CD14-positive monocyte (primary cell): ENCODE measurements around the gene NSD2. TPM values are rescaled to one million over a fixed set of nuclear protein-coding genes. Genes with fewer than 3 reads are reported as not detected.

ENCODE experiments used
- DNase-seq, 3 donors: peaks; one replicate each; pipeline ENCODE4 v3.0.0-alpha.2; 2011 to 2022
- H2AFZ ChIP-seq: 2 replicates; pipeline ENCODE4 v1.6.0; 2012; ENCODE audit warnings: mild to moderate bottlenecking, low read depth, low read length, inconsistent platforms; ENCODE audit not compliant: insufficient read depth, poor library complexity, severe bottlenecking
- H3K27ac ChIP-seq, 2 donors: 1 replicate in 1 of 2; 2 replicates in 1 of 2; pipeline ENCODE4 v1.5.1; 2012 to 2013; ENCODE audit warnings: low read length in 2 of 2, control low read depth in 1 of 2, inconsistent platforms in 1 of 2, low read depth in 1 of 2, mild to moderate bottlenecking in 1 of 2
- H3K27me3 ChIP-seq, 2 donors: one replicate each; pipeline versions ENCODE4 v1.6.0 to v1.6.1; 2011 to 2013; ENCODE audit warnings: low read length in 2 of 2; ENCODE audit not compliant: control insufficient read depth in 2 of 2, insufficient read depth in 2 of 2
- H3K36me3 ChIP-seq, 2 donors: replicated peaks in 1 of 2; 1 replicate in 1 of 2; 2 replicates in 1 of 2; pipeline versions ENCODE4 v1.5.1 to v1.6.1; 2012 to 2013; ENCODE audit warnings: low read length in 2 of 2, control low read depth in 1 of 2, inconsistent platforms in 1 of 2, mild to moderate bottlenecking in 1 of 2; ENCODE audit not compliant: insufficient read depth in 2 of 2, control insufficient read depth in 1 of 2
- H3K4me1 ChIP-seq, 2 donors: 1 replicate in 1 of 2; 2 replicates in 1 of 2; pipeline versions ENCODE4 v1.5.1 to v1.6.1; 2012 to 2013; ENCODE audit warnings: low read length in 2 of 2, control low read depth in 1 of 2, inconsistent platforms in 1 of 2, mild to moderate bottlenecking in 1 of 2, moderate library complexity in 1 of 2; ENCODE audit not compliant: insufficient read depth in 2 of 2, control insufficient read depth in 1 of 2
- H3K4me2 ChIP-seq: replicated peaks from 2 replicates; pipeline ENCODE3; 2012; ENCODE audit warnings: low read length, moderate library complexity, mild to moderate bottlenecking; ENCODE audit not compliant: poor library complexity, severe bottlenecking; ENCODE audit errors: extremely low read depth
- H3K4me3 ChIP-seq, 3 experiments: fragments of 200-600 bp in 1 of 3; sonication (generic) in 1 of 3; replicated peaks in 1 of 3; 1 replicate in 2 of 3; 2 replicates in 1 of 3; pipeline ENCODE4 v1.5.1; 2011 to 2013; ENCODE audit warnings: low read length in 3 of 3, mild to moderate bottlenecking in 3 of 3, control low read depth in 2 of 3, low read depth in 2 of 3, inconsistent platforms in 1 of 3, moderate library complexity in 1 of 3
- H3K79me2 ChIP-seq: 2 replicates; pipeline ENCODE4 v1.6.0; 2012; ENCODE audit warnings: mild to moderate bottlenecking, control low read depth, inconsistent platforms, low read length, moderate library complexity; ENCODE audit not compliant: insufficient read depth
- H3K9ac ChIP-seq: 2 replicates; pipeline ENCODE4 v1.6.0; 2017; ENCODE audit warnings: low read length, mild to moderate bottlenecking; ENCODE audit not compliant: insufficient read depth, poor library complexity, severe bottlenecking
- H3K9me3 ChIP-seq, 2 donors: replicated peaks in 1 of 2; 1 replicate in 1 of 2; 2 replicates in 1 of 2; pipeline versions ENCODE4 v1.5.1 to v1.6.1; 2012 to 2013; ENCODE audit warnings: low read length in 2 of 2, control low read depth in 1 of 2; ENCODE audit not compliant: control insufficient read depth in 1 of 2, insufficient read depth in 1 of 2
- H4K20me1 ChIP-seq: 2 replicates; pipeline ENCODE4 v1.6.0; 2012; ENCODE audit warnings: mild to moderate bottlenecking, low read length, control low read depth, moderate library complexity; ENCODE audit not compliant: insufficient read depth
- H3K27ac Mint-ChIP-seq, 7 donors: one replicate each; pipeline ENCODE4 v1.8.0; 2020; ENCODE audit warnings: mild to moderate bottlenecking in 7 of 7, mixed read lengths in 7 of 7, moderate library complexity in 6 of 7, inconsistent platforms in 2 of 7
- H3K27me3 Mint-ChIP-seq, 3 donors: one replicate each; pipeline ENCODE4 v1.8.0; 2021 to 2022; ENCODE audit warnings: low read depth in 3 of 3, mild to moderate bottlenecking in 3 of 3, mixed read lengths in 3 of 3, moderate library complexity in 3 of 3, inconsistent platforms in 1 of 3
- H3K36me3 Mint-ChIP-seq, 2 donors: one replicate each; pipeline ENCODE4 v1.8.0; 2020; ENCODE audit warnings: mixed read lengths in 2 of 2, inconsistent platforms in 1 of 2, mild to moderate bottlenecking in 1 of 2
- H3K4me1 Mint-ChIP-seq: one replicate; pipeline ENCODE4 v1.8.0; 2020; ENCODE audit warnings: mild to moderate bottlenecking, mixed read lengths
- H3K4me3 Mint-ChIP-seq, 2 donors: one replicate each; pipeline ENCODE4 v1.8.0; 2020; ENCODE audit warnings: mild to moderate bottlenecking in 2 of 2, mixed read lengths in 2 of 2, moderate library complexity in 1 of 2
- H3K9me3 Mint-ChIP-seq, 7 donors: one replicate each; pipeline ENCODE4 v1.8.0; 2020 to 2022; ENCODE audit warnings: mixed read lengths in 7 of 7, mild to moderate bottlenecking in 6 of 7, moderate library complexity in 6 of 7, inconsistent platforms in 2 of 7
- CTCF ChIP-seq: fragments of 200-600 bp; IDR thresholded peaks from one replicate; pipeline ENCODE4 v1.8.0; 2022; ENCODE audit warnings: antibody characterized with exemption, mild to moderate bottlenecking
- WGBS: methylation state at CpG from one replicate; pipeline ENCODE4 v1.1.5; 2013; ENCODE audit warnings: missing lambda C conversion rate; ENCODE audit not compliant: insufficient coverage; 5-methylcytosine and 5-hydroxymethylcytosine counted together
- intact Hi-C, 2 donors: fragments of 100-400 bp; cut with micrococcal nuclease; formaldehyde crosslinking; loops; one replicate each; pipeline versions ENCODE4 v1.15.0 to v1.15.1; 2023
- polyA plus RNA-seq, 3 donors: library from polyadenylated mRNA; depleted of rRNA in 1 of 3; unstranded in 2 of 3; stranded (reverse) in 1 of 3; fragments of 300-500 nt in 2 of 3; fragments of >200 nt in 1 of 3; fragmentation: Illumina TruSeq in 2 of 3; gene quantifications; 1 replicate in 2 of 3; 2 replicates in 1 of 3; pipeline ENCODE4 v1.2.3, GENCODE V29; 2012 to 2021

Gene NSD2
- polyA plus RNA-seq, 3 donors: 1.9 to 8.7 (median 2.3) TPM

GRCh38 chr4:1982124-1983052 is 111.2 kb downstream of the NSD2 start:
- no peak for TF ChIP-seq CTCF
- Histone ChIP-seq H3K27me3 (no peaks in the 10 kb centered on the region), H3K79me2 (no peaks in the 10 kb centered on the region), H3K9me3 (no peaks in the 10 kb centered on the region), H3K4me1 (no peaks in the 10 kb centered on the region), H3K36me3 (peaks cover 91 to 100% of the 10 kb centered on the region in 2 donors), H3K4me2 (no peak overlapping the region), H3K27ac (no peak overlapping the region), H3K4me3 (no peak overlapping the region), H4K20me1 (no peaks in the 10 kb centered on the region), H2AFZ (no peak overlapping the region), H3K9ac (no peak overlapping the region)
- Mint-ChIP-seq H3K4me3 (no peak overlapping the region), H3K36me3 (peaks cover 80 to 98% of the 10 kb centered on the region in 2 donors), H3K9me3 (peaks cover 0 to 3% (median 0%) of the 10 kb centered on the region in 7 donors), H3K27me3 (no peaks in the 10 kb centered on the region), H3K27ac (peak overlapping the region in 5 of 7 donors; percentile 13 to 82 (median 56)), H3K4me1 (no peaks in the 10 kb centered on the region)
- intact Hi-C loops: no loop called here
- no peak for DNase-seq
- WGBS: 97% methylated on average over 6 of the region's 16 CpGs

DNA sequence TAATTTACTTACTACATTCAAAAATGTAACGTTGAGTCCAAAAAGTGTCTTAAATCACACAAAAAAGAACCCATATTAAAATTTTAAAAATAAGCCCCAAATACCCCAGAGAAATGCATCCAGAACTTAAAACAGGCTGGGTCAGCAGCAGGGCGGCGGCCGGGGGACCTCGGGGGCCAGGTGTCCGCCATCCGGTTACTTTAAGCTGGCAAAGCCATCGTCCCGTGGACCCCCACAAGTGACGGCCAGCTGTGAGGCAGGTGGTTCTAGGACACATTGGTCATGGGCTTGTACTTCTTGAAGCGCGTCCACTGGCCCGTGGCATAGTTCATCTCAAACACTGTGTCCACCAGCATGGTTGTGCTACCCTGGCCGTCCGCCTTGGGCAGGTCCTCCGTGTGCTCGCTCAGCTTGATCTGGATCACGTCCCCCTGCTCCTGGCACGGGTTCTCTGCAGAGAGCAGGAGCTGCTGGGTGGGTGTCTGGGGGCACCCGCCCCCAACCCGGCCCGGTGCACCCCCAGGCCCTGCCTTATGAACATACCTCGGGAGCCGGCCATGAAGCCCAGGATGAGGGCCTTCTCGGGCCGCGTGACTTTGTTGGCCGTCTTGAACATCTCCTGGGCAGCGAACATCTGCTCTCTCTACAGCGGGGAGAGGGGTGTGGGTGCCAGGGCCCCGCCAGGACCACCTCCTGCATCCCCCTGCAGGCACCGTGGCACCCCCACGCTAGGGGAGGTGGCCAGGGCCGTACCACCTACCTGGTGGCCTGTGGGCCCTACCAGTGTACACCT is 112.1 kb downstream of the NSD2 start:
- Histone ChIP-seq H3K27ac (no peak overlapping the region), H3K9me3 (no peaks in the 10 kb centered on the region), H4K20me1 (no peaks in the 10 kb centered on the region), H3K9ac (no peak overlapping the region), H3K4me2 (no peak overlapping the region), H3K4me3 (no peak overlapping the region), H3K4me1 (no peaks in the 10 kb centered on the region), H3K27me3 (no peaks in the 10 kb centered on the region), H3K79me2 (no peaks in the 10 kb centered on the region), H2AFZ (no peak overlapping the region), H3K36me3 (peaks cover 96 to 100% of the 10 kb centered on the region in 2 donors)
- DNase-seq: no peak
- Mint-ChIP-seq H3K36me3 (peaks cover 78 to 98% of the 10 kb centered on the region in 2 donors), H3K27me3 (no peaks in the 10 kb centered on the region), H3K27ac (peak overlapping the region in 2 of 7 donors; percentile 36 to 43), H3K9me3 (peaks cover 0 to 3% (median 0%) of the 10 kb centered on the region in 7 donors), H3K4me1 (no peaks in the 10 kb centered on the region), H3K4me3 (no peak overlapping the region)
- intact Hi-C loops: no loop called here
- TF ChIP-seq CTCF: no peak
- WGBS: 97% methylated on average over 32 of the region's 34 CpGs
